GM19455 (cell line): ENCODE measurements around the gene LTO1.

ENCODE experiments used
- ATAC-seq: cut with Tn5 transposase; IDR thresholded peaks from one replicate; pipeline ENCODE4 v1.9.1; 2021; ENCODE audit not compliant: unreplicated experiment

LTO1 gene

DNA sequence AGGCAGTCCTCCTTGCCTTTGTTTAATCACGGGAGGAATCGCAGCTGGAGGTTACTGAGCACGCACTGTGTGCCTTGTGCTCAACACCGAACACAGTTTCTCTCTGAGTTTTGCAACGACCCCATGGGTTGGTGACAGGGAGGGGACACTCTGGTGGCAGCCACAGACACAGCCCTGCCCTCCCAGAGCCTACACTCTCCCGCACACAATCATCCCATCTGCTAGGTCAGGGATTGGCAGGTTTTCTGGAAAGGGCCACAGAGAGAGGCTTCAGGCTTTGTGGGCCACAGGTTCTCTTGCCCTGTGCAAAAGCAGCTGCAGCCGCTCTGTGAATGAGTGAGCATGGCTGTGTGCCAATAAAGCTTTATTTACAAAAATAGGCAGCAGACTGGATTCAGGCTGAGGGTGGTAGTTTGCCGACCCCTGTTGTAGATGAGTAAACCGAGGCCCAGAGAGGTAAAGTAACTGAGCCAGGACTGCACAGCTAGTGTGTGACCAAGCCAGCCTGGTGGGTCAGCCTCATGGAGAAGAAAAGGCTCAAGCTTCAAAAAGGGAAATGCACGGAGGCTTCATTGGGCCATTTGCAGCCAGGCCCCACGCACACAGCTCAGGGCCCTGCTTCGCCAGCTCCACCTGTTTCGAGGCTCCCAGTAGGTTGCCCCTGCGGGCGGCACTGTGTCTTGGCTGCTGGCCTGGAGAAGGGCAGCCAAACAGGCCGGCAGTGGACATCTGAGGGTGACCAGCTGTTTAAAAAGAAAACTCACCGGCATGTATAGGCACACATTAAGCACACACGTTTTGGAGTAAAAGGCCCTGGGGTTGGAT lies 16.3 kb downstream of the LTO1 start:
- ATAC-seq, result no peak

GRCh38 chr11:69657911-69658625 lies 17.1 kb downstream of the LTO1 start:
- ATAC-seq, result no peak

- ATAC-seq, result no peak
Measured at GRCh38 chr11:69657456-69657910, 17.7 kb downstream of the LTO1 start.

- ATAC-seq, result no peak
Measured at GRCh38 chr11:69656536-69657455, 18.4 kb downstream of the LTO1 start.

DNA sequence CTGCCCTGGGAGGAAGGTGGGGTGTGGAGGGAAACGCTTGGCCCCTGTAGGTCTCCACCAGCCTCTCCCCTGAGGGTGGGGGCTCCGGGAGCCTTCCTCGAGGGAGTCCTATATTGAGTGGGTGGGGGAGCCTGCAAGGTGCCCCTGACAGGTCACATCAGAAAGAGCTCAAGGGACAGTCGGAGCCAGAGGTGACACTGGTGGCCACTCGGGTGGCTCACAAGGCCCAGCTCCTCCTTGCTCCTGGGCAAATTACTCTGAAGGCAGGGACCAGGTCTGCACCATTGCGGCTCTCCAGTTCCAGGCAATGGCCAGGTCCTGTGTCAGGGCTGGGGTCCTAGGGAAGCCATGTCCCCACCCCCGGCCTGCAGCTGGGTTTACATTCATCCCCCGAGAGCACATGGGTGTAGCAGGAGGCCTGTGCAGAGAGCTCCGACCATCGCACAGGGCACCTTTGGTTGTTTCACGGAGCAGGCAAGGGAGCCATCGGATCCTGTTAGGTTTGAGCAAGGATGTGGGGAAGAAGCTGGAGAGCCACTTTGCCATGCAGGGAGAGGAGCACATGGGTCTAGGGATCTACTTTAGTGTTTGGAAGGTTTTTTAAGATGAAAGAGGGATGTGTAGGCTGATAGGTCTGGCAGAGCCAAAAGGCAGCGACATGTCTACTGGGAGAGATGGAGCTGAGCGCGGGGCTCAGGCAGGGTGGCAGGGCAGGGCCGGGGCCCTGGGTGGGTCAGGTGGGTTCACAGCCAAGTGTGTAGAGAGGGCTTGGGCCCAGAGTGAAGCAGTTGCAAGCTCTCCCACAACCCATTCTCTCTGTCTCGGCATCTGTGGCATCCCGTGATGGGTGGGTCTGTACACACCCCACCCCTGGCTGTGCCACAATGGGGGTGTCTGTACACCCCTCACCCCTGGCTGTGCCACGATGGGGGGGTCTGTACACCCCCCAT lies 19.4 kb downstream of the LTO1 start:
- no peak for ATAC-seq

GRCh38 chr11:69654660-69655478 lies 20.3 kb downstream of the LTO1 start:
- no peak for ATAC-seq

- ATAC-seq, result no peak
Measured at GRCh38 chr11:69654001-69654659, 21.0 kb downstream of the LTO1 start.

DNA sequence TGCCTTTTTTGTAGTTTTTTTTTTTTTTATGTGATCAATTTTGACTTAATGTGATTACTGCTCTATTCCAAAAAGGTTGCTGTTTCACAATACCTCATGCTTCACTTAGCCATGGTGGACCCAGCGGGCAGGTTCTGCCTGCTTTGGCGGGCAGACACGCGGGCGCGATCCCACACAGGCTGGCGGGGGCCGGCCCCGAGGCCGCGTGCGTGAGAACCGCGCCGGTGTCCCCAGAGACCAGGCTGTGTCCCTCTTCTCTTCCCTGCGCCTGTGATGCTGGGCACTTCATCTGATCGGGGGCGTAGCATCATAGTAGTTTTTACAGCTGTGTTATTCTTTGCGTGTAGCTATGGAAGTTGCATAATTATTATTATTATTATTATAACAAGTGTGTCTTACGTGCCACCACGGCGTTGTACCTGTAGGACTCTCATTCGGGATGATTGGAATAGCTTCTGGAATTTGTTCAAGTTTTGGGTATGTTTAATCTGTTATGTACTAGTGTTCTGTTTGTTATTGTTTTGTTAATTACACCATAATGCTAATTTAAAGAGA lies 21.7 kb downstream of the LTO1 start:
- ATAC-seq, result no peak

DNA sequence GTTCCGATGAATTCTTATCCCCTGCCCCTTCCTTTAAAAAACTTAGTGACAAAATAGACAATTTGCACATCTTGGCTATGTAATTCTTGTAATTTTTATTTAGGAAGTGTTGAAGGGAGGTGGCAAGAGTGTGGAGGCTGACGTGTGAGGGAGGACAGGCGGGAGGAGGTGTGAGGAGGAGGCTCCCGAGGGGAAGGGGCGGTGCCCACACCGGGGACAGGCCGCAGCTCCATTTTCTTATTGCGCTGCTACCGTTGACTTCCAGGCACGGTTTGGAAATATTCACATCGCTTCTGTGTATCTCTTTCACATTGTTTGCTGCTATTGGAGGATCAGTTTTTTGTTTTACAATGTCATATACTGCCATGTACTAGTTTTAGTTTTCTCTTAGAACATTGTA lies 22.2 kb downstream of the LTO1 start:
- no peak for ATAC-seq

- no peak for ATAC-seq
Measured at GRCh38 chr11:69651834-69652620, 23.1 kb downstream of the LTO1 start.

DNA sequence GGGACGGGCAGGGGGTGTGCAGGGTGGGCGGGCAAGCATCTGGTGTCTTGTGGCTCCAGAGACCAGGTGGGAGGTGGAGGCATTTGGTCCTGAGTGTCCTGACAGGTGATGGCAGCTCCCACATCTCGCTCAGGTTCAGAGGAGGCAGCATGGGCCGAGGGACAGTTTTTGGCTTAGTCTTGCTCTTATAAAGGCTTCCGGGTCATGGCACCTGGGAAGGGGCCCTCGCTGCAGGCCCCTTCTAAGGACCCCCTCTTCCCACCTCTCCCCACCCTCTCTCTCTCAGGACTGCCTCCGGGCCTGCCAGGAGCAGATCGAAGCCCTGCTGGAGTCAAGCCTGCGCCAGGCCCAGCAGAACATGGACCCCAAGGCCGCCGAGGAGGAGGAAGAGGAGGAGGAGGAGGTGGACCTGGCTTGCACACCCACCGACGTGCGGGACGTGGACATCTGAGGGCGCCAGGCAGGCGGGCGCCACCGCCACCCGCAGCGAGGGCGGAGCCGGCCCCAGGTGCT lies 24.3 kb downstream of the LTO1 start:
- no peak for ATAC-seq

- ATAC-seq, result no peak
Measured at GRCh38 chr11:69650081-69650831, 24.9 kb downstream of the LTO1 start.

- no peak for ATAC-seq
Measured at GRCh38 chr11:69649576-69649900, 25.6 kb downstream of the LTO1 start.

DNA sequence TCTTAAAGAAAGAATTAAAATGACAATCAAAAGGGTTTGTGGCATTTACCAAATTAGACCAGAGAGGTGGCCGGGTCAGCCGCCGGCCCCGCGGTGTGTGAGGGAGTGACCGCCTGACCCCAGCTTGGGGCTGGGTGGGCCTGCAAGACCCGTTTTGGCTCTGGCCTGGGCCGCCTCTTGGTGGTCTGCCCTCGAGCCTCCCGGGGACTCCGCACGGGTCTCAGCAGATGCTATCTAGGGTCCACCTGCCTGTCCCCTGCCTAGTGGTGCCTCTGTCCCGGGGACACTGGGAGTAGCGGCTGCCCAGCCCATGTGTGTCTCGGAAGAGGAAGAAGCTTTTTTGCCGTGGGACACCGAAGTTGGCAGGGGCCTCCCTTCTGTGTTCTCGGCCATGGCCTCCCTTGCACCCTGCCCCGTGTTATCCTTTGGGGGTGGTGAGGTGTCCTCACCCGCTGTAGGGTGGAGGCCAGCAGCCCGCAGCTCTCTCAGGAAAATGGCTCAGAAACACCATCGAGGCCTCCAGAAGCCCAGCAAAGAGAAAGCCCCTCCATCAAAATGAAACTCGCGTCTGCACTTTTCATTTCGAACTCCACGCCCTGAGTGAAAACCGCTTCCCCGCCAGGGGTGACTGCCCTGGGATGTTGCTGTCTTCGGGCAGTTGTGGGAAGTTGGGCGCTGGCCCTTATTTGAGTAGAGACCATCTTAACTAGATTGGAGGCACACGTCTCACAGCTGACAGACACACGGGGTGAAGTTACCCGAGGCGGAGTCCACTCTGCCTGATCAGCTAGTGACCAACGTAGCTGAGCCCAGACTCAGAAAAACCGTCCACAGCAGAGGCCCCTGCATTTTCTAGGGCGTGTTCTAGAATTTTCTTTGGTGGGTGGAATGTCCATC lies 26.2 kb downstream of the LTO1 start:
- no peak for ATAC-seq

- ATAC-seq, result no peak
Measured at GRCh38 chr11:69647761-69648497, 27.2 kb downstream of the LTO1 start.
